Measurements from ENCODE around the gene SERPINA3. TPM values are rescaled to one million over a fixed set of nuclear protein-coding genes. Genes with fewer than 3 reads are reported as not detected.

Gene SERPINA3
- total RNA-seq, 1 donor from 2014 or later = 1.3 TPM

DNA sequence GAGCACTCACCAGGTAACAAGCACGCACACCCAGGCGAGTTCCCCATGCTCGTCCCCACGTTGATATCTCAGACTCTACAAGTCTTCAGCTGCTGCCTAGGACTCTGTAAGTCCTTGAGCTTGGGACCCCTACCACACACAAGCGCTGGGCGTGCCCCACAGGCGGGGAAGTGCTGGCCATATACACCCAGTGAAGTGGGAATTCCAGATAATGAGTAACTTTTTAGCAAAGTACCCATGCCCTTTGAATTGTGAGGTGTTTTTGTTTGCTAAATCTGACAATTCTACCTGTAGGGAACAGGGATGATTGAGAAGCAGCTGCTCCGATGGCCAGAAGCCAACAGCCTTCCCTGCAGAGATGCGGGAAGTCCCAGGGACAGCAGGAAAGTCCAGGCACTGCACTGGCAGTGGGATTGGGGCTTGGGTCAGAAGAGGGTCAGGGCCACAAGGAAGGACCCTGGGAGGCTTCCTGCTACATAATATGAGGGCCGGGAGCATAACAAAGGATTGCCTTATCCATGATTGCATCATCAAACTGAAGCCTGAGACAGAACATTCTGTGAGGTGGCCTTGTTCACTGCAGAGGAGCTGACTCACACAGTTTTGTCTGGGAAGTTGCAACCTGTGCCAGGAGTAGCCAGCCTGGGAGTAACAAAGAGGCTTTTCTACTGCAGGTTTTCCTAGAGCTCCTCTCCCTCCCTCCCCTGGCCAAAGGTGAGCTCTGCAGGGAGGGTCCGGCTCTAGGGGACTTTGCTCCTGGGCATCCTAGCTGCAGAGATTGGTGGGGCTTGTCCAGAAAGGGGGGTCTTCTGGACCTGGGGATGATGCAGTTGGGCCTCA, 13.2 kb upstream of the SERPINA3 start:
- Histone ChIP-seq H3K27ac (ENCODE audit: low read depth, low read length) (peak overlapping the region; percentile 97), H2AFZ (ENCODE audit: low read depth, low read length) (peak overlapping the region; percentile 76), H3K4me1 (ENCODE audit: insufficient read depth, low read length) (peaks cover 37% of the 10 kb centered on the region), H3K27me3 (ENCODE audit: insufficient read depth, low read length) (no peaks in the 10 kb centered on the region), H4K20me1 (ENCODE audit: insufficient read depth, low read length) (no peaks in the 10 kb centered on the region), H3K4me3 (ENCODE audit: insufficient read depth, low read depth, low read length) (no peak overlapping the region), H3K79me2 (ENCODE audit: insufficient read depth, low read length) (no peaks in the 10 kb centered on the region), H3K9me3 (ENCODE audit: insufficient read depth, low read depth, low read length) (no peaks in the 10 kb centered on the region), H3K9ac (ENCODE audit: low read length) (peak overlapping the region; percentile 82), H3K4me2 (ENCODE audit: low read length) (peak overlapping the region; percentile 78), H3K36me3 (ENCODE audit: insufficient read depth, low read length) (no peaks in the 10 kb centered on the region)
- Mint-ChIP-seq H3K4me3 (ENCODE audit: unreplicated experiment) (peak overlapping the region; percentile 54), H3K27me3 (ENCODE audit: low read depth, unreplicated experiment) (peaks cover 14% of the 10 kb centered on the region), H3K4me1 (ENCODE audit: low read depth, unreplicated experiment) (peaks cover 34% of the 10 kb centered on the region), H3K27ac (ENCODE audit: unreplicated experiment) (peak overlapping the region; percentile 100), H3K36me3 (ENCODE audit: low read depth, unreplicated experiment) (no peaks in the 10 kb centered on the region), H3K9me3 (ENCODE audit: unreplicated experiment) (peaks cover 2% of the 10 kb centered on the region)
- DNase-seq (ENCODE audit: low read depth) = peak; percentile 99
- peak; percentile 89 for FAIRE-seq
- TF ChIP-seq, protein P1, sequence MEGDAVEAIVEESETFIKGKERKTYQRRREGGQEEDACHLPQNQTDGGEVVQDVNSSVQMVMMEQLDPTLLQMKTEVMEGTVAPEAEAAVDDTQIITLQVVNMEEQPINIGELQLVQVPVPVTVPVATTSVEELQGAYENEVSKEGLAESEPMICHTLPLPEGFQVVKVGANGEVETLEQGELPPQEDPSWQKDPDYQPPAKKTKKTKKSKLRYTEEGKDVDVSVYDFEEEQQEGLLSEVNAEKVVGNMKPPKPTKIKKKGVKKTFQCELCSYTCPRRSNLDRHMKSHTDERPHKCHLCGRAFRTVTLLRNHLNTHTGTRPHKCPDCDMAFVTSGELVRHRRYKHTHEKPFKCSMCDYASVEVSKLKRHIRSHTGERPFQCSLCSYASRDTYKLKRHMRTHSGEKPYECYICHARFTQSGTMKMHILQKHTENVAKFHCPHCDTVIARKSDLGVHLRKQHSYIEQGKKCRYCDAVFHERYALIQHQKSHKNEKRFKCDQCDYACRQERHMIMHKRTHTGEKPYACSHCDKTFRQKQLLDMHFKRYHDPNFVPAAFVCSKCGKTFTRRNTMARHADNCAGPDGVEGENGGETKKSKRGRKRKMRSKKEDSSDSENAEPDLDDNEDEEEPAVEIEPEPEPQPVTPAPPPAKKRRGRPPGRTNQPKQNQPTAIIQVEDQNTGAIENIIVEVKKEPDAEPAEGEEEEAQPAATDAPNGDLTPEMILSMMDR (IDR thresholded peaks at IDR 0.05; ENCODE audit: insufficient read depth, low read depth, low read length) = no peak
- TF ChIP-seq EZH2 (IDR thresholded peaks at IDR 0.05; ENCODE audit: insufficient read depth, low read length) = no peak

DNA sequence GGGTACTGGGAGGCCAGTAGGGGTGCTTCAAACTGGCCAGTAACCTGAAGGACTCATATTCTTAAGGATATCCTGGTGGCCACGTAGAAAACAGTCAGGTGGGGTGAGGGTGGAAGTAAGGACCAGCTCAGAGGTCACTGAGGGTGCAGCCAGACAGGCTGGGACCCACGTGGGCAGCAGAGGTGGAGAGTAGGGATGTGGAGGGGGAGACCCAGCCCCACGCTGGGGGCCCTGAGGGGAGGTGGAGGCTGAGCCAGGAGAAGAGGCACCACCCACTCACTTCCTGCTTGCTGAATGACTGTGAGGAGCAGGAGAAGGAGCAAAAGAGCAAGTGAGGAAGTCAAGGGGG, 12.6 kb upstream of the SERPINA3 start:
- peak overlapping the region; percentile 82 for H3K9ac ChIP-seq (ENCODE audit: low read length)
- peak overlapping the region; percentile 54 for H3K4me3 Mint-ChIP-seq (ENCODE audit: unreplicated experiment)

More for the DNA sequence above, 12.6 kb upstream of the SERPINA3 start:
- H3K9me3 ChIP-seq (ENCODE audit: insufficient read depth, low read depth, low read length) = no peaks in the 10 kb centered on the region
- Mint-ChIP-seq H3K27me3 (ENCODE audit: low read depth, unreplicated experiment) (peaks cover 10% of the 10 kb centered on the region), H3K4me1 (ENCODE audit: low read depth, unreplicated experiment) (peaks cover 34% of the 10 kb centered on the region), H3K36me3 (ENCODE audit: low read depth, unreplicated experiment) (no peaks in the 10 kb centered on the region), H3K27ac (ENCODE audit: unreplicated experiment) (peak overlapping the region; percentile 100), H3K9me3 (ENCODE audit: unreplicated experiment) (peaks cover under 1% of the 10 kb centered on the region)
- H3K4me1 ChIP-seq (ENCODE audit: insufficient read depth, low read length) = peaks cover 37% of the 10 kb centered on the region
- no peaks in the 10 kb centered on the region for H3K27me3 ChIP-seq (ENCODE audit: insufficient read depth, low read length)
- H3K4me3 ChIP-seq (ENCODE audit: insufficient read depth, low read depth, low read length) = no peak overlapping the region
- peak overlapping the region; percentile 97 for H3K27ac ChIP-seq (ENCODE audit: low read depth, low read length)
- H4K20me1 ChIP-seq (ENCODE audit: insufficient read depth, low read length) = no peaks in the 10 kb centered on the region
- FAIRE-seq (no peak), DNase-seq (ENCODE audit: low read depth) (no peak)
- no peaks in the 10 kb centered on the region for H3K36me3 ChIP-seq (ENCODE audit: insufficient read depth, low read length)
- H2AFZ ChIP-seq (ENCODE audit: low read depth, low read length) = peak overlapping the region; percentile 40
- peak overlapping the region; percentile 78 for H3K4me2 ChIP-seq (ENCODE audit: low read length)
- TF ChIP-seq, protein P1 (IDR thresholded peaks at IDR 0.05; ENCODE audit: insufficient read depth, low read depth, low read length) = no peak
- TF ChIP-seq EZH2 (IDR thresholded peaks at IDR 0.05; ENCODE audit: insufficient read depth, low read length) = no peak
- H3K79me2 ChIP-seq (ENCODE audit: insufficient read depth, low read length) = no peaks in the 10 kb centered on the region
